Measurements from ENCODE around the gene NFATC2. TPM values are rescaled to one million over a fixed set of nuclear protein-coding genes. Genes with fewer than 3 reads are reported as not detected.

Gene NFATC2
- total and polyA plus RNA-seq, 2 of the 8 experiments (the other 6 are each of a cell fraction or from before 2014, with no cell fraction given) = 0.27 to 0.91 TPM

DNA sequence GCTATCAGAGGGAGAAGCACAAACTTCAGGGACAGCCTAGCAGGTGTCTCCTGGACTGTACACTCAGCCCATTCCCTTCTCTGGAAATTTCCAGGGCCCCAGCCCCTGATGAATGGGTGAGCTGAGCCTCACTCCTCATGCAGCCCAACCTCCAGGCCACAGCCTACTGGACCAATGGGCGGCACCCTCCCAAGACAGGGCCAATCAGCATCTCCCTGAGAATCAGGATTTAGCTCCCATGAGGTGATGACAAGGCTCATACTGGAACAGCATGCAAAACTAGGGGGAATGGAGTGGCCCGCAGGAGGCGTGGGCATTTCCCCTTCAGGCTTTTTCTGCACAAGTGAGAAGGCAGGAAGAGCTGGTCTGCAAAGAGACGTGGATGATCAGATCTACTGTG lies 29.0 kb downstream of the NFATC2 start (continued):
- TF ChIP-seq, protein P1, sequence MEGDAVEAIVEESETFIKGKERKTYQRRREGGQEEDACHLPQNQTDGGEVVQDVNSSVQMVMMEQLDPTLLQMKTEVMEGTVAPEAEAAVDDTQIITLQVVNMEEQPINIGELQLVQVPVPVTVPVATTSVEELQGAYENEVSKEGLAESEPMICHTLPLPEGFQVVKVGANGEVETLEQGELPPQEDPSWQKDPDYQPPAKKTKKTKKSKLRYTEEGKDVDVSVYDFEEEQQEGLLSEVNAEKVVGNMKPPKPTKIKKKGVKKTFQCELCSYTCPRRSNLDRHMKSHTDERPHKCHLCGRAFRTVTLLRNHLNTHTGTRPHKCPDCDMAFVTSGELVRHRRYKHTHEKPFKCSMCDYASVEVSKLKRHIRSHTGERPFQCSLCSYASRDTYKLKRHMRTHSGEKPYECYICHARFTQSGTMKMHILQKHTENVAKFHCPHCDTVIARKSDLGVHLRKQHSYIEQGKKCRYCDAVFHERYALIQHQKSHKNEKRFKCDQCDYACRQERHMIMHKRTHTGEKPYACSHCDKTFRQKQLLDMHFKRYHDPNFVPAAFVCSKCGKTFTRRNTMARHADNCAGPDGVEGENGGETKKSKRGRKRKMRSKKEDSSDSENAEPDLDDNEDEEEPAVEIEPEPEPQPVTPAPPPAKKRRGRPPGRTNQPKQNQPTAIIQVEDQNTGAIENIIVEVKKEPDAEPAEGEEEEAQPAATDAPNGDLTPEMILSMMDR (IDR thresholded peaks at IDR 0.05; ENCODE audit: control extremely low read depth in 1 of 3, insufficient read depth in 1 of 3, low read depth in 1 of 3, low read length in 3 of 3) = no peak
